Stimulated activated CD4-positive, alpha-beta T cell treated with anti-CD3 and anti-CD28 coated beads, Interleukin-15, amount 100 ng/mL, for 1 hour (primary cell): ENCODE measurements around the gene C5orf24.
A peak's percentile ranks its signal among the peaks of the same experiment; 100 is the strongest.
"Not testable (repeated sequence)": the region's sequence is repeated elsewhere in the genome, so short reads cannot be mapped to it uniquely, and the experiment has no call there.

Experiments used
- DNase-seq, 2 donors: peaks; one replicate each; pipeline ENCODE4 v3.0.0-alpha.2; 2020; ENCODE audit warnings: low read depth in 1 of 2, low spot score in 1 of 2

The C5orf24 gene

DNA sequence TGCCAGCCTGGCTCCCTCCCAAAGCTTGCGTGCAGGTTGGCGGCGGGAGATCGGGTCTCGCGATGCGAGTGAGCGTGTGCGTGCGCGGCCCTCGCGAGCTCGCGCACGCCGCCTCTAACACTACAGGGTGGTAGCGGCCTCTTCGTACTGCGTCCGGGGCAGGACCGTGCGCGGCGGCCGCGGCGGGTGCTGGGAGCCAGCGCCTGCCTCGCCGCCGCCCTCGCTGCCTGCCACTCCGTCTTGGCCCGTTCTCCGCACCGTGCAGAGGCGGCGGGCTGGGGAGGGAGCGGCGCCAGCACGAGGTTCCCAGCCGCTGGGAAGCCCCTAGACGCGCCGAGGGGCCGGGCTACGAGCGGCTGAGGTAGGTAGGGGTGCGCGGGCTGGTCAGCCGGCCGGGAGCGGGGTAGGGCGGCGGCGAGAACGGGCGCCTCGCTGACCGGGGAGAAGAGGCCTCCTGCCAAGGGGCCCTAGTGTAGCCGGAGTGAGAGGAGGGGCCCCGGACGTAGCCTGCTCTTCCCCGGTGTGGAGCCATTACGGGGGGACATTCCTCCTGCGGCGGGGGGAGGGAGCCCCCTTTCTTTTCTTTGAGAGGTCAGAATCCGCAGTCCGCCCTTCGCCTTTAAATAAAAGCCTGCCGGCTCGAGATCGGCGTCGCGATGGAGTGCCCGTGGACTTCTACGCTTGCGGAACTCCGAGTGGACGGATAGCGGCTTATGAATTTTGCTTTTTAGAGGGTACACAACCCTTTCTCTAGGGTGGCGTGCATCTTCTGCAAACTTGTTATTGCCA, at the start of gene C5orf24:
Gene C5orf24 (plus strand): TSS at position 117 of the 789 bp plus-strand sequence. CDS start 8,933 bp downstream, outside the sequence.
- peak; percentile 80 to 86 for DNase-seq

DNA sequence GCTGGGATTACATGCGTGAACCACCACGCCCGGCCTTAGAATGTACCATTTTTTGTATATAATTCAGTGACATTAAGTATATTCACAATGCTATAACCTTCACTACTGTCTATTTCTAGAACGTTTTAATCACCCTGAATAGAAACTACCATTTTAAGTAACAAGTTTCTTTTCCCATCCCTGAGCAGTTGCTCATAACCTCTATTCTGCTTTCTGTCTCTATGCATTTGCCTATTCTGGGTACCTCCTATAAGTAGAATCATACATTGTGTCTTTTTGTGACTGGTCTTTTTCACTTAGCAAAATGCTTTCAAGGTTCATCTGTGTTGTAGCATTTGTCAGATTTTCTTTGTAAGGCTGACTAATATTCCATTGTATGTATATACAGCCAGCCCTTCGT, 47.3 kb upstream of the C5orf24 start:
- no peak for DNase-seq

DNA sequence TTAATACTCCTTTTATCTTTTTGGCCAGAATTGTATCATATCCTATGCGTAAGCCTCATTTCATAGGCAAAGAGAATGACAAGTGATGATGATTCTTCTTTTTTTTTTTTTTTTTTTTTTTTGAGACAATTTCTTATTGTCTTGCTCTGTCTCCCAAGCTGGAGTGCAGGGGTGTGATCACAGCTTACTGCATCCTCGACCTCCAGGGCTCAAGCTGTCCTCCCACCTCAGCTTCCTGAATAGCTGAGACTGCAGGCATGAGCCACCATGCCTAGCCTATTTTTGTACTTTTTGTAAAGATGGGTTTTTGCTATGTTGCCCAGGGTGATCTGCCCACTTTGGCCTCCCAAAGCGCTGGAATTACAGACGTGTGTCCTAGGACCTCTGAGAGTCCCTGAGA, 41.9 kb upstream of the C5orf24 start:
- DNase-seq, result no peak

DNA sequence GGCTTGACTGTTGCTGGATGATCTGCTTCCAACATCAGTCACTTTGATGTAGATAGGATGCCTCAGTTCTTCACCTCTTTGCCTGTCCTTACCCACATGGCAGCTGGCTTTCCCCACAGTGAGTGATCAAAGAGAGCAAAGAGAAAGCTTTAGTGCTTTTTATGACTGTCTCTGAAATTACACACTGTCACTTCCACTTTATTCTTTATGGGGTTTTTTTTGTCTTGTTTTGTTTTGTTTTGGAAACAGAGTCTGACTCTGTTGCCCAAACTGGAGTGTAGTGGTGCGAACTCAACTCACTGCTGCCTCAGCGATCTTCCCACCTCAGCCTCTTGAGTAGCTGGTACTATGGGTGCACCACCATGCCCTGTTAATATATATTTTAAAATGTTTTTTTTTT, 32.4 kb upstream of the C5orf24 start:
- DNase-seq, result no peak

DNA sequence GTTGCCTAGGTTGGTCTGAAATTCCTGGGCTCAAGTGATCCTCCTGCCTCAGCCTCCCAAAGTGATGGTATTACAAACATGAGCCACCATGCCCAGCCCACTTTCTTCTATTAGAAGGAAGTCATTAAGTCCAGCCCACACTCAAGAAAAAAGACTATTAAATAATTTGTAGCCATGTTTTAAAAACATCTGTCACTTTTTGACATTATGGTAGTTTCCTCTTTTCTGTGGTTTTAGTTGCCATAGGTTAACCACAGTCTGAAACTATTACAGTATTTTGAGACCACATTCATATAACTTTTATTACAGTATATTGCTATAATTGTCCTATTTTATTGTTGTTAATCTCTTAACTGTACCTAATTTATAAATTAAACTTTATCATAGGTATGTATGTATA, 31.9 kb upstream of the C5orf24 start:
- no peak for DNase-seq

DNA sequence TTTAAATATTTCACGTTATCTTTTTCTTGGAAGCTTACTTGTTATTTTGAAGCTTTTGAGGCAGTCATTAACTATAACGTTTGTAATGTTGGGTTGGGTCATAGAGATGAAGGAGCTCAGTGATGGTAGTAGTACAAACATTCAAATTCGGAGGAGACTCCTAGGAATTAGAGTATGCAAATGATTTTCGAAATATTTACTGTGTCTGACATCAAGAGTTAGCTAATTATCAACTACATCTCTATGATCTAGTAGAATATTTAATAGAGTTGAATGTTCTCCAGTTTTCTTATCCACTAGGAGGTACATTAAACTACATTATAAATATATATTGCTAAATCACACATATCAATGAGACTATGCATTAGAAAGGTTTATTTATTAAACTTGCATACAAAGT, 28.8 kb upstream of the C5orf24 start:
- no peak for DNase-seq

DNA sequence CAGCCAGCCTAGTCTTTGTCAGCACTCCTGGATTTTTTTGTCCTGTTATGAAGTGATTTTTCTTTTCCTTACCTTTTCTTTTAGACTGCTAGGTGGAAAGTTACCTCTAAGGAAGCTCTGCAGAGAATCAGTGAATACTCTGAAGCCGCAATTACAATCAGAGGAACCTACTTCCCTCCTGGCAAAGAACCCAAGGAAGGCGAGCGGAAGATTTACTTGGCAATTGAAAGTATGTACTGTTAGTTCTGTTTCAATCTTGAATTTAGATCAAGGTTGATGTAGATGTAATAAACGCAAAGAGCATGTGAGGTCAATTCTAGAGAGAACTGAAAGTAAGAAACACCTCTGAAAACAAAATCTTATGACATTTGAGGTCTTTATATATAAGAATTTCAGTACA, 27.0 kb upstream of the C5orf24 start:
- no peak for DNase-seq

DNA sequence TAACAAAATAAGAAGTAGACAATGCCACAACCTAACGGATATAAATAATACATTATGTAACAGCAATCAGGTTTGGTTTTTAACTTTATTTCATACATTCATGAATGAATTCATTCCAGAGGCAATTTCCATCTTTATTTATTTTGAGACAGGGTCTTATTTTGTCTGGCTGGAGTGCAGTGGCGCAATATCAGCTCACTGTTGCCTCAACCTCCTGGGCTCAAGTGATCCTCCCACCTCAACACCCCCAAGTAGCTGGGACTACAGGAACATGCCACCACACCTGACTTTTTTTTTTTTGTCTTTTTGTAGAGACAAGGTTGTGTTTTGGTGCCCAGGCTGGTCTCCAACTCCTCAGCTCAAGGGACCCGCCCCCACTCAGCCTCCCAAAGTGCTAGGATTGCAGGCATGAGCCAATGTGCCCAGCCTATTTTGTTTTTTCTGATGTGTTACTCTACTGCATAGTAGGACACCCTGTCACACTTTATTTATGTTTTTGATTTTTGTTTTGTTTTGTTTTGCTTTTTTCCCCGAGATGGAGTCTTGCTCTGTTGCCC, 26.3 kb upstream of the C5orf24 start:
- DNase-seq, result no peak

DNA sequence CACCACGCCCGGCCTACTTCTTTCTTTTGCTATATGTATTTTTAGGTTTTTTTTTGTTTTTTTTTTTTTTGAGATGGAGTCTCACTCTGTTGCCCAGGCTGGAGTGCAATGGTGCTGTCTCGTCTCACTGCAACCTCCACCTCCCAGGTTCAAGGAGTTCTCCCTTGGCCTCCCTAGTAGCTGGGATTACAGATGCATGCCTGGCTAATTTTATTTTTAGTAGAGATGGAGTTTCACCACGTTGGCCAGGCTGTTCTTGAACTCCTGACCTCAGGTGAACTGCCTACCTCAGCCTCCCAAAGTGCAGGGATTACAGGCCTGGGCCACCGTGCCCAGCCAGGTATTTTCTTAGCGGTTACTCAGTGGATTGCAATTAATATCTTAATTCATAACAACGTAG, 23.9 kb upstream of the C5orf24 start:
- no peak for DNase-seq

DNA sequence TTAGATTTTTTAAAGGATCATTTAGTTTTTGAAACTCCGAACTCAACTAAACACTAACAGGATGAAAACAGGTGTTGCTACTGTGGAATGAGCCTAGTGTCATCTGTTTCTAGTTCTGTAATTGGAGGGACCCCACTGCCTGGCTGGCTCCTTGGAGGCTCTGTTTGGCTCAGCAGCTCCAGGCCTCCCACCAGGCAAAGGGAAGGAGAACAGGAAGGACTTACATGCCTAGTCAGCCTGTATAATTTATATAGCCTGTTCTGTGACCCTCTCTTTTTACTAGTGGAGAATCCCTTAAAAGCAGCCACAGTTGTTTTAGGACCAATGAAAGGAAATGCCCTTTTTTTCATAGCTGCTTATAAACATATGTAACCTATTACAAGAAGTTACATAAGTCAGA, 21.1 kb upstream of the C5orf24 start:
- no peak for DNase-seq

DNA sequence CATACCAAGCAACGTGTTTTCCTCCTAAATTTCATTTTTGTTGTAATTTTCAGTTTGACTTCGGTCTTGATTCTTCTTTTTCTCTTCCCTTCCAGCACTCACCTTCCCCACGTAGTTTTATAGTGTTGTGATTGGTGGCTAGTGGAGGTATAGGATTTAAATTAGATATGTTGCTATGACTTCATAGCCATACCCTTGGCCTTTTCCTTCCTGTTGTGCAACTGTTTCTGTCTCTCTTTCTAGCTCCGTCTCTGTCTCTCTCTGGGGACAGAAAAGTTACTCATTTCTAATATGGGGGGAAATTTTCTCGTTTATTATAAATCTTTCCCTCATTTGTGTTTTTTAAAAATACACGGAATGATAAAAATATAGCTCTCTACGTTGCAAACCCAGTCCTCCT, 20.6 kb upstream of the C5orf24 start:
- no peak for DNase-seq

DNA sequence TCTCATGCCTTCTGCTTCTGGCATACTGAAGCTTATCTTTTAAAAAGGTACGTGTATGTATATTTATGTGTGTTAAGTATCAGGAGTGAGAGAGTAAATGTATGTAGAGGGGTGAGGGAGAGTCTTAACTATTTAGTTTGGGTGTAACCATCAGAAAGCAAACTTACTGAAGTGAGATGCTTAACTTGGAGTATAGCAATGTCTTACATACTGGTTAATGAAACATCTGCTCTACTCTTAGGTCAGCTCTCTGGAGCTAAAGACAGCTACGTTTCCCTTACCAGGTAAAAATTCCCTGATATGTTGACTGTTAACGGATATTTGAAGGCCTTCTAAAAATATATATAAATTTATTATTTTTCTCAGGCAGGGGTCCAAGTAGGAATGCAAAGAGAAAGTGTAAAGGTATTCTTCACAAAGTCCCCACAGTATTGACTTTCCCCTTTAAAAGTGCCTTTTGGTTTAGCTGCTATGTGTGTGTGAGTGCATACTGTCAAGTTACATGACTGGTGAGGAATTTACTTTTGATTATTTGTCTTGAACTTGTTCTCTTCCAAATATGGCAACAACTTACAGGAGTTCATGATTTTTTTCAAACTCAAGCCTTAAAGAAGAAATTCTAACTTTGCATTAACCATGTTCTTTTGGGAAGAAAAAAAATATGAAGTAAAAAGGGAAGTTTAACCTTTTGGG, 12.3 kb upstream of the C5orf24 start:
- no peak for DNase-seq

DNA sequence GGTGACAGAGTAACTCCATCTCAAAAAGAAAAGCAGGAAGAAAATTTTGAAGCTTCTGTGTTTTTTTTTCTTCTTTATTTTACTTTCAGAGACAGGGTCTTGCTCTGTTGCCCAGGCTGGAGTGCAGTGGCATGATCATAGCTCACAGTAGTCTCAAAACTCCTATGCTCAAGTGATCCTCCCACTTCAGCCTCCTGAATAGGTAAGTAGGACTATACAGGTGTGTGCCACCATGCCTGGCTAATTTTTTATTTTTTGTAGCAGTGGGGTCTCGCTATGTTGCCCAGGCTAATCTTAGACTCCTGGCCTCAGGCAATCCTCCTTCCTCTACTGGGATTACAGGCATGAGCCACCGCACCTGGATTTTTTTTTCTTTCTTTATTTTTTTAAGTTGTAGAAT, 10.1 kb upstream of the C5orf24 start:
- no peak for DNase-seq

DNA sequence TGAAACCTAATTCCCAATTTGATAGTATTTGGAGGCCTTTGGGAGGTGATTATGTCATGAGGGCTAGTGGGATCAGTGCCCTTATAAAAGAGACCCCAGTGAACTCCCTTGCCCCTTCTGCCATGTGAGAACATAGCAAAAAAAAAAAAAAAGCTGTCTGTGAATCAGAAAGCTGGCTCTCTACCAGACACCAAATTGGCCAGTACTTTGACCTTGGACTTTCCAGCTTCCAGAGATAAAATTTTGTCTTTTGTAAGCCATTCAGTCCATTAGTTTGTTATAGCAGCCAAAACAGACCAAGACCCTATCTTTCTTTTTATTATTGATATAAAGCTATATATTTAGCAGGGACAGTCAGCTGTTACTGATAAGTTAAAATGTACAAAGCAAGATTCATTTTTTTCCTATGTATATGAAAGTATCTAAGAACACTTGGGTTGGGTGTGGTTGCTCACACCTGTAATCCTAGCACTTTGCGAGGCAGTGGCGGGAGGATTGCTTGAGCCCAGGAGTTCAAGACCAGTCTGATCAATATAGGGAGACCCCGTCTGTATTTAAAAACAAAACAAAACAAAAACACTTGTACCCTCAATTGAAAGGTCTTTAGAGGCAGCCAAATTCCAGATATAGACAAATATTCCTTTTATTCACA, 8.1 kb upstream of the C5orf24 start:
- no peak for DNase-seq

DNA sequence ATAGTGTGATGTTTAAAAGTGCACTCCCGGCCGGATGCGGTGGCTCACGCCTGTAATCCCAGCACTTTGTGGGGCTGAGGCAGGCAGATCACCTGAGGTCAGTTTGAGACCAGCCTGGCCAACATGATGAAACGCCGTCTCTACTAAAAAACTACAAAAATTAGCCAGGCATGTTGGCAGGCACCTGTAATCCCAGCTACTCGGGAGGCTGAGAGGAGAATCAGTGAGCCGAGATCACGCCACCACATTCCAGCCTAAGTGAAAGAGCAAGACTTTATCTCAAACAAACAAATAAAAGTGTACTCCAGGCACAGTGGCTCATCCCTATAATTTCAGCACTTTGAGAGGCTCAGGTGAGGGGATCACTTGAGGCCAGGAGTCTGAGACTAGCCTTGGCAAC, 7.4 kb upstream of the C5orf24 start:
- DNase-seq, result not testable (repeated sequence)

DNA sequence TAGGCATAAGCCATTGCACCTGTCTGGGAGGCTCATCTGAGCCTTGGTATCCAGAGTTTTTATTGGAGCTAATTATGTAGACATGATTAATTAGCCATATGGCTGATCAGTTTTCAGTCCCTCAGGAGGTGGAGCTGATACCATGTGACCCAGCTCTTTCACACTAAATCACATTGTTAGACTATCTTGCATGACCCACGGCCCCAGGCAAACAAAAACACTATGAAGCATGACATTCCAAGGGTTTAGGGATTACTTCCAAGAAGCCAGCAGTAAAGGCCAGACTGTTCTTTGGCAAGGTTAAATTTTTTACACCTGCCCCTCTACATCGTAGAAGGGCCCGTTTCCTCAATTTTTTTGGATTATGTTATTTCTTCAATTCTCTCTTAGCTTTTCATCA, 5.0 kb upstream of the C5orf24 start:
- DNase-seq, result no peak

DNA sequence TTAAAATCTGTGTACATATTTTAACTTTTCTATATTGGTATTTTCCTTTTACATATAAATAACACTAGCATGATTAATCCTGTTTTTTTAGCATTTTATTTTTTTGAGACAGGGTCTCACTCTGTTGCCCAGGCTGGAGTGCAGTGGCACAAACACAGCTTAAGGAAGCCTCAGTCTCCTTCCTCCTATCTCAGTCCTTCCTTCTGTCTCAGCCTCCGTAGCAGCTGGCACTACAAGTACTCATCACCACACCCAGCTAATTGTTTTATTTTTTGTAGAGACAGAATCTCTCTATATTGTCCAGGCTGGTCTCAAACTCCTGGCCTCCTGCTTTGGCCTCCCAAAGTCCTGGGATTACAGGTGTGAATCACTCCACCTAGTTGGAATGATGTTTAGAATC, 1.5 kb upstream of the C5orf24 start:
- no peak for DNase-seq

DNA sequence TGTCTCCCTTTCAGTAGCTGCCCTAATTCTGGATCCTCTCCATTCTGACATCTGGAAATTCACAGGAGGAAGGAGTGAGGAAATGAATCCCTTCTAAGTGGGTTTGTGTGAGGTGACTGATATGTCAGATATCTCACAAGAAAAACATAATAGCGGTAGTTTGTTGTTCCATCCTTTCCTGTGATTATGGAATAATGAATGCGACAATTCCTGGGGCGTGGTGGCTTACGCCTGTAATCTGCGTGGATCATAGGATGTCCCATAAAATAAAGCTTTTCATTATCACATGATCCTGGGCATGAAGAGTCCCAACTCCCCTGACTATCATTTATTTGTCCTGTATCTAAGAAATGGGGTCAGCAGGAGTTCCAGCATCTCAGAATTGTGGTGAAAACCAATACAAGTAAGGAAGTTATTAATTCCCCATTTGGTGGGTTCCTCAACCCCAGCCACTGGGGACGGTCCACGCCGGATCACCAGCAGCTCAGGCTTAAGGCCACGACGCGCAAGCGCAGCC, 375 bp upstream of the C5orf24 start:
- no peak for DNase-seq

DNA sequence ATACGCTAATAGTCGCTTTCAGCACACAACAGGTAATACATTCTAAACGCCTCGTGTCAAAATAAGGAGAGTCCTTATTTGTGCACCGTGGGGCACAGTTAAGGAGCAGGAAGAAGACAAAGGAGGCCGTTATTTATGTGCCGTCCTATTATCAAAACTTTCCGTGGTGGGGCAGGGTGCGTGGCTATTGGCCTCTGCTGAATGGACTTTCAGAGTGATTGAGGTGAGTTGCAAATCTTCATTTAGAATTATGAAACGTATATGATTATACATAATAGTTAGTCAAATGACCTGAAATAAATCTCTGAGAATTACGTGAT, 833 bp downstream of the C5orf24 start:
- peak in 1 of 2 donors; percentile 3 for DNase-seq

DNA sequence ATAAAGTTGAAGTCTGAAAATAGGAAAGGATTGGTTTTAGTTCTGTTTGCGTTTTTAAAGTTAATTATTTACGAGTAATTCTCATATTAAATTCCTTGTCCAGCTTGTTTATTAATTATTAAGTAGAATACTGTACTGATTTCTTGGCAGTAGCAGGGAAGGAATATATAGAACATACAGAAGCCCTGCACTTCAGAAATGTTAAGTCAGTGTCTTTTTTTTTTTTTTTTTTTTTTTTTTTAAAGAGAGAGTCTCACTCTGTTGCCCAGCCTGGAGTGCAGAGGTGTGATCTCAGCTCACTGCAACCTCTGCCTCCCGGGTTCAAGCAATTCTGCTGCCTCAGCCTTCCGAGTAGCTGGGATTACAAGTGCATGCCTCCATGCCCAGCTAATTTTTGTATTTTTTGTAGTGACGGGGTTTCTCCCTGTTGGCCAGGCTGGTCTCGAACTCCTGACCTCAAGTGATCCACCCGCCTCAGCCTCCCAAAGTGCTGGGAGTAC, 3.7 kb downstream of the C5orf24 start:
- DNase-seq, result not testable (repeated sequence)

DNA sequence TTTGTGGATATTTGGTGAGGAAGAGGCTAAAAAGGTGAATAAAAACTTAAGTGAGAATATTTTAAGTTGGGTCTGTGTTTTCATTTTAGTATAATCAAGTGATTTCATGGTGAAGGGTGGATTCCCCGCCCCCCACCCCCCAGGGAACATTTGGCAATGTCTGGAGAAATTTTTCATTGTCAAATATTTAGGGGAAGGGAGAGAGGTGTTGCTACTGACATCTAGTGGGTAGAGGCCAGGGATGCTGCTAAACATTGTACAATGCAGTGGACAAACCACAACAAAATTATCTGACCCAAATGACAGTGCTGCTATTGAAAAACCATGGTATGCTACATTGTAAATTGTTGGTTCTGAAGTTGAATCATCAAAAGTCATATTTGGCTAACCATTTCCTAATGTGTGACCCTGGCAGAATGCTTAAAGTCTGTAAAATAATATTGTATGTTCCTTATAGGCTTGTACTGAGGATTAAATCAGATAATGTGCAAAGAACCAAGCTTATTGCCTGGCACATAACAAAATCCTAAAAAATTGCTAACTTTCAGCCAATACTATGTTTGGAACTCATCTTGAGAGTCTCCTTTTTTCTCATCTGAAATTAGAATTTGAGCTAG, 5.6 kb downstream of the C5orf24 start:
- DNase-seq, result no peak
